ENCODE data around the gene G3BP2.

The G3BP2 gene

GRCh38 chr4:75637827-75638226 is 35.4 kb downstream of the G3BP2 start:
- DNase-seq (ENCODE audit: low read depth) = no peak

- DNase-seq (ENCODE audit: low read depth) = no peak
Measured at GRCh38 chr4:75637176-75637575, 36.0 kb downstream of the G3BP2 start.

- DNase-seq (ENCODE audit: low read depth) = no peak
Measured at GRCh38 chr4:75634951-75635350, 38.3 kb downstream of the G3BP2 start.

- DNase-seq (ENCODE audit: low read depth) = no peak
Measured at GRCh38 chr4:75634281-75634680, 38.9 kb downstream of the G3BP2 start.

GRCh38 chr4:75633846-75634245 is 39.4 kb downstream of the G3BP2 start:
- DNase-seq (ENCODE audit: low read depth) = no peak

- no peak for DNase-seq (ENCODE audit: low read depth)
Measured at GRCh38 chr4:75630937-75631329, 42.3 kb downstream of the G3BP2 start.

- no peak for DNase-seq (ENCODE audit: low read depth)
Measured at GRCh38 chr4:75630174-75630936, 42.9 kb downstream of the G3BP2 start, which contains the start of gene CDKL2. CDKL2 (minus strand) TSS chr4:75630528; CDS start chr4:75625988, 4,540 bp downstream.

- no peak for DNase-seq (ENCODE audit: low read depth)
Measured at GRCh38 chr4:75629239-75629638, 44.0 kb downstream of the G3BP2 start.

GRCh38 chr4:75623026-75623425 is 50.2 kb downstream of the G3BP2 start:
- no peak for DNase-seq (ENCODE audit: low read depth)

- DNase-seq (ENCODE audit: low read depth) = no peak
Measured at GRCh38 chr4:75621715-75622114, 51.5 kb downstream of the G3BP2 start.

- DNase-seq (ENCODE audit: low read depth) = no peak
Measured at GRCh38 chr4:75612306-75612705, 60.9 kb downstream of the G3BP2 start.

- no peak for DNase-seq (ENCODE audit: low read depth)
Measured at GRCh38 chr4:75605928-75606327, 67.3 kb downstream of the G3BP2 start.

- DNase-seq (ENCODE audit: low read depth) = no peak
Measured at GRCh38 chr4:75599647-75600046, 73.6 kb downstream of the G3BP2 start.

- DNase-seq (ENCODE audit: low read depth) = no peak
Measured at GRCh38 chr4:75598390-75598789, 74.8 kb downstream of the G3BP2 start.

- DNase-seq (ENCODE audit: low read depth) = no peak
Measured at GRCh38 chr4:75596061-75596460, 77.2 kb downstream of the G3BP2 start.

GRCh38 chr4:75593393-75593792 is 79.8 kb downstream of the G3BP2 start:
- DNase-seq (ENCODE audit: low read depth) = no peak

Data from CMK (cell line).